PFSK-1 (cell line): ENCODE measurements around the gene PHACTR1.

Source experiments
- FOXP2 ChIP-seq: optimal IDR thresholded peaks from 2 replicates; pipeline ENCODE3; 2011; ENCODE audit warnings: borderline replicate concordance, control low read depth, inconsistent platforms; ENCODE audit not compliant: insufficient read depth; ENCODE audit errors: extremely low read length, extremely low read depth
- POLR2AphosphoS5 ChIP-seq: IDR thresholded peaks from 2 replicates; pipeline ENCODE4 v1.6.1; 2012; ENCODE audit warnings: low read depth, mild to moderate bottlenecking, control low read depth, low read length, moderate library complexity
- REST ChIP-seq, 2 experiments: IDR thresholded peaks; 2 replicates each; pipeline versions ENCODE4 v1.6.1 to v1.8.0; 2011 to 2012; ENCODE audit warnings: low read depth in 2 of 2, low read length in 2 of 2, control low read depth in 1 of 2, inconsistent platforms in 1 of 2, mild to moderate bottlenecking in 1 of 2, moderate library complexity in 1 of 2; ENCODE audit not compliant: insufficient read depth in 1 of 2
- SIN3A ChIP-seq: IDR thresholded peaks from 2 replicates; pipeline ENCODE4 v1.6.1; 2012; ENCODE audit warnings: mild to moderate bottlenecking, low read length, moderate library complexity, borderline replicate concordance; ENCODE audit not compliant: insufficient read depth
- TAF1 ChIP-seq: IDR thresholded peaks from 2 replicates; pipeline ENCODE4 v1.6.1; 2012; ENCODE audit warnings: low read length, control low read depth, borderline replicate concordance; ENCODE audit not compliant: insufficient read depth

PHACTR1 gene

GRCh38 chr6:13336553-13336952 lies 620.0 kb downstream of the PHACTR1 start:
- TF ChIP-seq POLR2AphosphoS5 (no peak), SIN3A (no peak), FOXP2 (no peak), REST (IDR thresholded peaks at IDR 0.05; ENCODE audit: insufficient read depth in 1 of 2, low read depth in 2 of 2, low read length in 2 of 2) (no peak), TAF1 (no peak)

GRCh38 chr6:13338038-13338437 lies 621.5 kb downstream of the PHACTR1 start:
- TF ChIP-seq FOXP2, result no peak
- no peak for TF ChIP-seq POLR2AphosphoS5
- TF ChIP-seq SIN3A, result no peak
- no peak for TF ChIP-seq TAF1
- no peak for TF ChIP-seq REST (IDR thresholded peaks at IDR 0.05; ENCODE audit: insufficient read depth in 1 of 2, low read depth in 2 of 2, low read length in 2 of 2)
